ENCODE measurements around the gene SAMD4B. TPM values are rescaled to one million over a fixed set of nuclear protein-coding genes. Genes with fewer than 3 reads are reported as not detected.

The SAMD4B gene
- total RNA-seq, 4 donors from 2014 or later = 60.7 to 102 (median 77.1) TPM

DNA sequence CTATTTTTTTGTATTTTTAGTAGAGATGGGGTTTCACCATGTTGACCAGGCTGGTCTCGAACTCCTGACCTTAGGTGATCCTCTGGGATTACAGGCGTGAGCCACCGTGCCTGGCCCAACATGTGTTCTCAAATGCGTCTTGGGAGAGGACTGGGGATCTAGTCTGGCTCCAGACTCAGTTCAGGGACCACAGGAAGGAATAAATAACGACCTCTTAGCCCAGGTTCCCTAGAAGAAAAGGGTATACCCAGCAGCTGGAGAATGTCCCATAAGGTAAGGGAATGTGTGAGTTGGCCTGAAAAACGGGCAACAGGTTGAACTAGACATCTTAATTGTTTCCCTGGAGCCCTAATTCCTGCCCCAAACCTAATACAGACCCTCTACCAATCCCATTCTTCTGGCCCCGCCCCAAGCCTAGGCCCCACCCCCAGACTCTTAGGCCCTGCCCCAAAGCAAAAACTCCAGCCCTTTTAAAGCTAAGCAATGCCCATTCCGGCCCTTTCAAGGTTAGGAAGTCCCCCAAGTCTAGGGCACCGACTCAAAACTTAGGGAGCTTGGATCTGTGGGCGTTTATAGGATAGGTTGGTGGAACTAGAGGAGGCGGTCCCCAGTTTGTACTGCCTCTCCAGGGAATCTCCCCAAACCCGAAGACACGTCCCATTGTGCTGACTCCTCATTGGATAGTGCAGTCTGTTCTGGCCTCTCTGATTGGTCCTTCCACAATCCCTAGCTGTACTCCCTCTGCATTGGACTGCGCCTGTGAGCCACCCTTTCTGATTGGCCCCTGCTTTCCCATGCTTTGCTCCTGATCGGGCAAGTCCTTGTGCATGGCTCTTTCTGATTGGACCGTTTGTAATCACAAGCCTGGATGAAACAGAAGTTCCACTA is 16.2 kb upstream of the SAMD4B start:
- DNase-seq = no peak
- Histone ChIP-seq H3K4me1 (peaks cover 0 to 5% (median 0%) of the 10 kb centered on the region in 4 donors), H3K4me3 (no peak overlapping the region), H3K27me3 (no peaks in the 10 kb centered on the region), H3K36me3 (no peaks in the 10 kb centered on the region), H3K9me3 (no peaks in the 10 kb centered on the region), H3K27ac (no peak overlapping the region)
- in situ Hi-C loops (cut with MboI; ENCODE audit: low pct_ligation_motif_present in 1 of 4, low pct_unique_long_range_greater_than_20kb in 1 of 4, low sequenced_read_pairs in 3 of 4) = loop anchor here in 3 of 4 donors (5.0 to 25.0 kb wide), 5 partner anchors 131 to 214 kb away; partner anchors contain the start of genes EID2 (in 2 of the 3), EID2B (in 2 of the 3) and NCCRP1 (in 1 of the 3)
- TF ChIP-seq POLR2AphosphoS5 (IDR thresholded peaks at IDR 0.05) (no peak), EP300 (IDR thresholded peaks at IDR 0.05; ENCODE audit: low read depth) (no peak)
- 70% methylated on average over 15 of the region's 16 CpGs; no CpG with 5 or more reads in 1 of the 2 donors for WGBS, 2 donors (ENCODE audit: low coverage in 1 of 2)
- intact Hi-C loops (cut with DNase I; ENCODE audit: low total_unique reads) = loop anchor here (5.0 kb wide), 1 partner anchor 204 kb away; no protein-coding TSS in a partner anchor

- no peak overlapping the region for H3K27ac ChIP-seq
- DNase-seq = no peak
- in situ Hi-C loops (cut with MboI; ENCODE audit: low pct_ligation_motif_present in 1 of 4, low pct_unique_long_range_greater_than_20kb in 1 of 4, low sequenced_read_pairs in 3 of 4) = loop anchor here in 3 of 4 donors (5.0 to 25.0 kb wide), 5 partner anchors 133 to 215 kb away; partner anchors contain the start of genes EID2 (in 2 of the 3), EID2B (in 2 of the 3) and NCCRP1 (in 1 of the 3)
- no peaks in the 10 kb centered on the region for H3K36me3 ChIP-seq
- WGBS, 2 donors (ENCODE audit: low coverage in 1 of 2) = 61 to 68% methylated on average over 10 to 16 of the region's 16 CpGs
- no peaks in the 10 kb centered on the region for H3K9me3 ChIP-seq
- no peak overlapping the region for H3K4me3 ChIP-seq
- TF ChIP-seq POLR2A (IDR thresholded peaks at IDR 0.05) = no peak
- H3K4me1 ChIP-seq = peaks cover 0 to 5% (median 0%) of the 10 kb centered on the region in 4 donors
- no peaks in the 10 kb centered on the region for H3K27me3 ChIP-seq
- intact Hi-C loops (cut with DNase I; ENCODE audit: low total_unique reads) = loop anchor here (5.0 kb wide), 1 partner anchor 205 kb away; no protein-coding TSS in a partner anchor
These were observed 14.7 kb upstream of the SAMD4B start for GRCh38 chr19:39327363-39328045.

DNA sequence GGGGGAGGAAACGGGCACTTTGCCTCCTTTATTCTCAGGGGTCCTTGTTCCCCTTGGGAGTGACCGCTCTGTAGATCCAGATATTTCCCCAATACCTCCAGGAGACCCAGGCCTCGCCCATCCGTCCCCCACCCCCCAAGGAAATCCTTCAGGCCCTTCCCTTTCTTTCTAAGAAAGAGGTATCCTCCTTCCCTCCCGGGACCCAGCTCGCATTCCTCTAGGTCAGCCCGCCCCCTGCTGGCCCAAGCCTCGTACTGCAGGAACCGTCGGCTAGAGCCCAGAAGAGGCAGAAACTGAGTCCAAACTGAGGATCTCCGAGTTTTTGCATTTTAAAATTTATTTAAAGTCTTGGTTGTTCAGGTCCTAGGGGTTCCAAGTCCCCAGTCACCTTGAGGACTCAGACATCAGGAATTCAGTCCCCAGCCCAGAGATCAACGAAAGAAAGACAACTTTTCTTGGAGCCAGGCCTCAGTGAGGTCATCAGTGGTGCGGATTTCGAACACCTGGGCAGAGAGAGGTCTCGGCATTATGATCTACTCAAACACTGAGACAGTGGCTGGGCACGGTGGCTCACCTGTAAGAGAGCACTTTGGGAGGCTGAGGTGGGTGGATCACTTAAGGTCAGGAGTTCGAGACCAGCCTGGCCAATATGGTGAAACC is 14.0 kb upstream of the SAMD4B start:
- no peaks in the 10 kb centered on the region for H3K9me3 ChIP-seq
- H3K4me3 ChIP-seq = no peak overlapping the region
- H3K27me3 ChIP-seq = no peaks in the 10 kb centered on the region
- peak; percentile 87 for DNase-seq
- no peaks in the 10 kb centered on the region for H3K36me3 ChIP-seq
- in situ Hi-C loops (cut with MboI; ENCODE audit: low pct_ligation_motif_present in 1 of 4, low pct_unique_long_range_greater_than_20kb in 1 of 4, low sequenced_read_pairs in 3 of 4) = loop anchor here in 3 of 4 donors (5.0 to 25.0 kb wide), 5 partner anchors 133 to 216 kb away; partner anchors contain the start of genes EID2 (in 2 of the 3), EID2B (in 2 of the 3) and NCCRP1 (in 1 of the 3)
- intact Hi-C loops (cut with DNase I; ENCODE audit: low total_unique reads) = loop anchor here (5.0 kb wide), 1 partner anchor 206 kb away; no protein-coding TSS in a partner anchor
- no peak overlapping the region for H3K27ac ChIP-seq
- TF ChIP-seq CTCF (IDR thresholded peaks at IDR 0.05) (peak; percentile 94 to 98 (median 96)), POLR2A (IDR thresholded peaks at IDR 0.05) (no peak)
- peaks cover 0 to 5% (median 0%) of the 10 kb centered on the region in 4 donors for H3K4me1 ChIP-seq
- whole genome bisulfite sequencing, 2 donors (ENCODE audit: low coverage in 1 of 2) = 0 to 29% methylated on average over 6 to 17 of the region's 17 CpGs

DNA sequence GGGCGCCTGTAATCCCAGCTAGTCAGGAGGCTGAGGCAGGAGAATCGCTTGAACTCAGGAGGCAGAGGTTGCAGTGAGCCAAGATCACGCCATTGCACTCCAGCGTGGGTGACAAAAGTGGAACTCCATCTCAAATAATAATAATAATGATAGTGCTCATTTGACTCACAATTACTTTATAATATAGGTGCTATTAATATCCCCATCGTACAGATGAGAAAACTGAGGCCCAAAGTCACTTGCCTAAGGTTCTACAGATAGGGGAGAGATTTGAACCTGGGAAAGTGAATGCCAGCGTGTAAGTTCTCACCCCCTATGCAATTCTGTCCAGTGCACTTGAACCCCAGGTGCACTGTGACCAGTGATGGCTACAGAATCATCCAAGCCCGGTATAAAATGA is 12.3 kb upstream of the SAMD4B start:
- intact Hi-C loops (cut with DNase I; ENCODE audit: low total_unique reads) (loop anchor here (5.0 kb wide), 1 partner anchor 208 kb away; no protein-coding TSS in a partner anchor), in situ Hi-C loops (cut with MboI; ENCODE audit: low pct_ligation_motif_present in 1 of 4, low pct_unique_long_range_greater_than_20kb in 1 of 4, low sequenced_read_pairs in 3 of 4) (loop anchor here (5.0 to 25.0 kb wide), 6 partner anchors 135 to 218 kb away; partner anchors contain the start of genes EID2 (in 2 of the 4), EID2B (in 2 of the 4), NCCRP1 (in 1 of the 4) and PAK4 (in 1 of the 4))
- TF ChIP-seq POLR2A (IDR thresholded peaks at IDR 0.05) = no peak
- no peak for TF ChIP-seq CTCF (IDR thresholded peaks at IDR 0.05)
- TF ChIP-seq POLR2AphosphoS5 (IDR thresholded peaks at IDR 0.05) = no peak
- no peak for TF ChIP-seq EP300 (IDR thresholded peaks at IDR 0.05; ENCODE audit: low read depth)
- Histone ChIP-seq H3K36me3 (no peaks in the 10 kb centered on the region), H3K9me3 (no peaks in the 10 kb centered on the region), H3K4me3 (no peak overlapping the region), H3K27me3 (no peaks in the 10 kb centered on the region), H3K27ac (no peak overlapping the region), H3K4me1 (peaks cover 0 to 5% (median 0%) of the 10 kb centered on the region in 4 donors)
- 75 to 85% methylated on average over 4 to 7 of the region's 7 CpGs for WGBS, 2 donors (ENCODE audit: low coverage in 1 of 2)
- DNase-seq = no peak
